K562 (cell line): ENCODE data around the gene CCDC87. TPM values are rescaled to one million over a fixed set of nuclear protein-coding genes. Genes with fewer than 3 reads are reported as not detected.

Experiments
- ATAC-seq: fragments of 200-7000 bp; cut with Tn5 transposase; 3 replicates; pipeline ENCODE4 v1.9.1; 2020; ENCODE audit warnings: moderate library complexity
- BruUV-seq: library from RNA; stranded (reverse); fragments of 400-500 nt; replicated peaks from 2 replicates; lab custom pipeline; 2021; lab: Mats Ljungman, UMichigan
- CTCF ChIA-PET: fragments of 300-600 bp; formaldehyde crosslinking; extraction: SDS; loops from one replicate; lab custom pipeline; 2021; ENCODE audit warnings: low intra/inter-chr PET ratio; lab: Yijun Ruan, JAX
- POLR2A ChIA-PET: fragments of 300-600, 350-650 bp; sonication (Branson Sonifier 250); formaldehyde crosslinking; extraction: SDS; loops from one replicate; lab custom pipeline; 2021; ENCODE audit warnings: antibody characterized with exemption, inconsistent platforms; lab: Yijun Ruan, JAX
- DNase-seq, 4 experiments: peaks; one replicate each; pipeline versions ENCODE4 v3.0.0 to v3.0.0-alpha.2; 2011 to 2018; ENCODE audit warnings: low spot score in 3 of 4, mixed read lengths in 3 of 4; ENCODE audit errors: extremely low read depth in 1 of 4
- FAIRE-seq: peaks from 2 replicates; lab custom pipeline; 2011; peaks lifted over from hg19 to GRCh38; lab: Jason Lieb, UNC
- H2AFZ ChIP-seq: 2 replicates; pipeline ENCODE4 v1.6.0; 2011; ENCODE audit warnings: low read depth, low read length, control low read depth, inconsistent platforms
- H3K27ac ChIP-seq: fragments of 200-600 bp; 3 replicates; pipeline ENCODE4 v1.8.0; 2011; ENCODE audit warnings: low read depth, mild to moderate bottlenecking, control low read depth, inconsistent platforms, low read length, moderate library complexity, mixed read lengths; ENCODE audit errors: extremely low read depth
- H3K27me3 ChIP-seq, 2 experiments: fragments of 300-600 bp in 1 of 2; 2 replicates in 1 of 2; 3 replicates in 1 of 2; pipeline versions ENCODE4 v1.6.0 to v1.8.0; 2011; ENCODE audit warnings: inconsistent platforms in 2 of 2, low read length in 2 of 2, mild to moderate bottlenecking in 1 of 2, mixed read lengths in 1 of 2, moderate library complexity in 1 of 2; ENCODE audit not compliant: control insufficient read depth in 2 of 2, insufficient read depth in 2 of 2
- H3K36me3 ChIP-seq: fragments of 300-600 bp; 3 replicates; pipeline ENCODE4 v1.8.0; 2011; ENCODE audit warnings: mild to moderate bottlenecking, low read length, inconsistent platforms; ENCODE audit not compliant: control insufficient read depth, insufficient read depth
- H3K4me1 ChIP-seq, 2 experiments: fragments of 200-600 bp in 1 of 2; replicated peaks in 1 of 2; 2 replicates in 1 of 2; 3 replicates in 1 of 2; pipeline versions ENCODE4 v1.5.1 to v1.8.0; 2011; ENCODE audit warnings: inconsistent platforms in 2 of 2, low read length in 2 of 2, mild to moderate bottlenecking in 1 of 2, mixed read lengths in 1 of 2, moderate library complexity in 1 of 2; ENCODE audit not compliant: control insufficient read depth in 2 of 2, insufficient read depth in 2 of 2
- H3K4me2 ChIP-seq: 2 replicates; pipeline ENCODE4 v1.6.1; 2011; ENCODE audit warnings: low read length, control low read depth, inconsistent platforms, mixed read lengths; ENCODE audit not compliant: insufficient read depth
- H3K4me3 ChIP-seq: fragments of 200-600 bp; sonication (generic), shearing (Covaris generic); 2 replicates; pipeline ENCODE4 v1.5.1; 2016; ENCODE audit warnings: control low read depth, inconsistent platforms
- H3K79me2 ChIP-seq: fragments of 200-600 bp; 3 replicates; pipeline ENCODE4 v1.8.0; 2011; ENCODE audit warnings: low read length, inconsistent platforms; ENCODE audit not compliant: control insufficient read depth, insufficient read depth
- H3K9ac ChIP-seq, 2 experiments: 2 replicates each; pipeline versions ENCODE4 v1.6.0 to v1.6.1; 2011; ENCODE audit warnings: low read depth in 2 of 2, low read length in 2 of 2, control low read depth in 1 of 2, inconsistent platforms in 1 of 2, mild to moderate bottlenecking in 1 of 2, mixed read lengths in 1 of 2; ENCODE audit not compliant: insufficient read depth in 1 of 2
- H3K9me1 ChIP-seq: one replicate; pipeline ENCODE4 v1.6.0; 2011; ENCODE audit warnings: inconsistent platforms, mild to moderate bottlenecking, low read length, moderate library complexity; ENCODE audit not compliant: control insufficient read depth, insufficient read depth
- H3K9me3 ChIP-seq: replicated peaks from 2 replicates; pipeline ENCODE4 v1.5.1; 2011; ENCODE audit warnings: low read depth, low read length, inconsistent platforms; ENCODE audit not compliant: control insufficient read depth, insufficient read depth
- H4K20me1 ChIP-seq: replicated peaks from 2 replicates; pipeline ENCODE4 v1.6.1; 2011; ENCODE audit warnings: low read length, inconsistent platforms, mixed read lengths; ENCODE audit not compliant: control insufficient read depth, insufficient read depth
- MYNN ChIP-seq, 2 experiments: sonication (generic); formaldehyde crosslinking in 1 of 2; IDR thresholded peaks; 2 replicates each; pipeline versions ENCODE4 v1.5.0 to v1.6.1; 2016 to 2020; ENCODE audit warnings: antibody characterized with exemption in 1 of 2, missing genetic modification reagents in 1 of 2
- POLR2AphosphoS2 ChIP-seq: IDR thresholded peaks from 2 replicates; pipeline ENCODE4 v1.6.1; 2012; ENCODE audit warnings: low read length, improper control_type of control experiment
- POLR2G ChIP-seq: fragments of 200-400 bp; formaldehyde crosslinking; IDR thresholded peaks from 2 replicates; pipeline ENCODE4 v1.6.1; 2017; ENCODE audit warnings: low read depth, mild to moderate bottlenecking, antibody characterized with exemption, low read length, moderate library complexity
- RBFOX2 ChIP-seq: fragments of 200-400 bp; formaldehyde crosslinking; IDR thresholded peaks from 2 replicates; pipeline ENCODE4 v1.6.1; 2017; ENCODE audit warnings: low read depth, mild to moderate bottlenecking, low read length, moderate library complexity
- RBM22 ChIP-seq: fragments of 200-400 bp; formaldehyde crosslinking; IDR thresholded peaks from 2 replicates; pipeline ENCODE4 v1.6.1; 2018; ENCODE audit warnings: low read length, low read depth; ENCODE audit not compliant: poor library complexity, severe bottlenecking
- SUPT5H ChIP-seq: fragments of 450-650 bp; IDR thresholded peaks from 2 replicates; pipeline ENCODE4 v1.6.1; 2016
- THRAP3 ChIP-seq: fragments of 450-650 bp; IDR thresholded peaks from 2 replicates; pipeline ENCODE4 v1.6.1; 2016; ENCODE audit warnings: mild to moderate bottlenecking, inconsistent platforms, borderline replicate concordance
- ZNF224 ChIP-seq: sonication (generic); formaldehyde crosslinking; IDR thresholded peaks from 2 replicates; pipeline ENCODE4 v1.8.0; 2022; ENCODE audit warnings: mild to moderate bottlenecking, missing genetic modification reagents
- WGBS: fragments of 100-300 bp; shearing (Covaris generic); methylation state at CpG from one replicate; pipeline ENCODE4 v1.1.6; 2016; ENCODE audit warnings: low coverage, mixed read lengths; ENCODE audit not compliant: insufficient coverage; ENCODE audit errors: missing lambda C conversion rate; 5-methylcytosine and 5-hydroxymethylcytosine counted together
- in situ Hi-C: fragments of 300-500 bp; cut with MboI; formaldehyde crosslinking; loops from 4 replicates; pipeline ENCODE4 v1.15.0; 2018; ENCODE audit warnings: inconsistent platforms, mixed read lengths
- intact Hi-C: fragments of 100-400 bp; cut with micrococcal nuclease; formaldehyde crosslinking; loops from 2 replicates; pipeline ENCODE4 v1.14.2; 2022
- polyA plus RNA-seq, 8 experiments: library from polyadenylated mRNA; depleted of rRNA in 4 of 8; stranded (reverse) in 5 of 8; unstranded in 3 of 8; fragments of >200 nt; fragmentation: Nextera tagmentation in 2 of 8; fragmentation: Illumina TruSeq in 1 of 8; extraction: Ambion mirVana in 2 of 8; extraction: Trizol in 1 of 8; gene quantifications; 2 replicates each; pipeline versions ENCODE4 v1.2.1 to v1.2.3, GENCODE V29; 2011 to 2014; ENCODE audit warnings: inconsistent platforms in 1 of 8, missing spikeins in 1 of 8
- total RNA-seq, 7 experiments: library from RNA; depleted of rRNA in 6 of 7; stranded (reverse); fragments of >200 nt in 6 of 7; fragmentation: Illumina TruSeq in 2 of 7; extraction: Trizol in 2 of 7; gene quantifications; 2 replicates each; pipeline versions ENCODE4 v1.2.1 to v1.2.3, GENCODE V29; 2011 to 2021; ENCODE audit warnings: low replicate concordance in 1 of 7

Gene CCDC87
- total and polyA plus RNA-seq, 9 of the 15 experiments (the other 6 are each of a cell fraction or from before 2014, with no cell fraction given) = 0.03 to 0.44 (median 0.15) TPM; not detected in 1

DNA sequence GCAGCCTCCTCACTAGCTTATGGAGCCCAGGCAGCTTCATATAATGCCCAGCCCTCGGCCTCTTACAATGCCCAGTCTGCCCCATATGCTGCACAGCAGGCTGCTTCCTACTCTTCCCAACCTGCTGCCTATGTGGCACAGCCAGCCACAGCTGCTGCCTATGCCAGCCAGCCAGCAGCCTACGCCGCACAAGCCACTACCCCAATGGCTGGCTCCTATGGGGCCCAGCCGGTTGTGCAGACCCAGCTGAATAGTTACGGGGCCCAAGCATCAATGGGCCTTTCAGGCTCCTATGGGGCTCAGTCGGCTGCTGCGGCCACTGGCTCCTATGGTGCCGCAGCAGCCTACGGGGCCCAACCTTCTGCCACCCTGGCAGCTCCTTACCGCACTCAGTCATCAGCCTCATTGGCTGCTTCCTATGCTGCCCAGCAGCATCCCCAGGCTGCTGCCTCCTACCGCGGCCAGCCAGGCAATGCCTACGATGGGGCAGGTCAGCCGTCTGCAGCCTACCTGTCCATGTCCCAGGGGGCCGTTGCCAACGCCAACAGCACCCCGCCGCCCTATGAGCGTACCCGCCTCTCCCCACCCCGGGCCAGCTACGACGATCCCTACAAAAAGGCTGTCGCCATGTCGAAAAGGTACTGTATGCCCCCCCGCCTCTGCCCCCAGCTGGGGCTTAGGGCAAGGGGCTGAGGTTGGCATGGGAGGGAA is 32.3 kb upstream of the CCDC87 start:
- over 99% methylated on average over 23 of the region's 26 CpGs for WGBS
- FAIRE-seq (no peak), DNase-seq (no peak), ATAC-seq (no peak)
- no peak overlapping the region for H3K27ac ChIP-seq
- ChIA-PET CTCF (no interaction called here), POLR2A (interaction anchor here (0.9 to 26.4 kb wide), 4 partner anchors 3 to 115 kb away, joined by 4 to 387 read pairs (median 196); partner anchors contain the start of genes BBS1, RBM14 and RBM4)
- TF ChIP-seq THRAP3 (no peak), MYNN (IDR thresholded peaks at IDR 0.05) (0 out of 2 replicates have a peak, but pooled peaks have one; percentile 28), MYNN (CRISPR knock-in tag; IDR thresholded peaks at IDR 0.05) (no peak), POLR2AphosphoS2 (0 out of 2 replicates have a peak, but pooled peaks have one; percentile 25), ZNF224 (no peak), POLR2G (peak; percentile 64; the same call in 1 of the 2 replicates), RBFOX2 (peak; percentile 69), SUPT5H (0 out of 2 replicates have a peak, but pooled peaks have one; percentile 17), RBM22 (peak; percentile 60)
- H3K9me1 ChIP-seq = no peaks in the 10 kb centered on the region
- peaks cover 5 to 16% of the 10 kb centered on the region in 2 experiments; a peak in 4 of 5 replicates for H3K4me1 ChIP-seq
- peaks cover 50% of the 10 kb centered on the region for H4K20me1 ChIP-seq
- H3K36me3 ChIP-seq = peaks cover 99% of the 10 kb centered on the region
- H3K4me2 ChIP-seq = no peak overlapping the region
- intact Hi-C loops = no loop called here
- no peaks in the 10 kb centered on the region for H3K9me3 ChIP-seq
- H2AFZ ChIP-seq = no peak overlapping the region
- no peak overlapping the region for H3K9ac ChIP-seq
- H3K27me3 ChIP-seq = no peaks in the 10 kb centered on the region
- H3K4me3 ChIP-seq = no peak overlapping the region
- BruUV-seq = no TSS peak
- in situ Hi-C loops = no loop called here
- peaks cover 100% of the 10 kb centered on the region for H3K79me2 ChIP-seq
